OCI-M1 (cell line): ENCODE results near the gene IGFL3.
A peak's percentile ranks its signal among the peaks of the same experiment; 100 is the strongest.

ENCODE experiments used
- DNase-seq: peaks from one replicate; lab custom pipeline; 2025; lab: John Stamatoyannopoulos, UW

The IGFL3 gene

GRCh38 chr19:46076951-46077814, 47.3 kb downstream of the IGFL3 start:
- peak; percentile 89 for DNase-seq

- DNase-seq = peak; percentile 26
These were observed 48.2 kb downstream of the IGFL3 start for GRCh38 chr19:46076031-46076880.

- DNase-seq = no peak
These were observed 51.1 kb downstream of the IGFL3 start for GRCh38 chr19:46073268-46073922.
